Left lobe of liver (tissue), 2 donors: ENCODE results near the gene PARD3. TPM values are rescaled to one million over a fixed set of nuclear protein-coding genes. Genes with fewer than 3 reads are reported as not detected.

ENCODE experiments used
- ATAC-seq: fragments of 200-7000 bp; cut with Tn5 transposase; one replicate; pipeline ENCODE4 v1.9.1; 2020; ENCODE audit warnings: mild to moderate bottlenecking, moderate library complexity
- DNase-seq: peaks from one replicate; pipeline ENCODE4 v3.0.0-alpha.2; 2020; ENCODE audit warnings: low spot score
- total RNA-seq: library from RNA; stranded (reverse); gene quantifications from one replicate; pipeline ENCODE4 v1.2.1, GENCODE V29; 2021
- donor health status: DM: no; HTN: no; CAD: no; lungs with moderate emphysema.
- donor health status: DM: no; HTN: yes; CAD: no.

Gene PARD3
- total RNA-seq, 1 donor from 2014 or later = 19.1 TPM

- no peak for DNase-seq
- ATAC-seq = no peak
Observed at GRCh38 chr10:34339816-34340553, 475.1 kb downstream of the PARD3 start.

GRCh38 chr10:34337917-34338316, 477.2 kb downstream of the PARD3 start:
- no peak for DNase-seq
- no peak for ATAC-seq

GRCh38 chr10:34335960-34336690, 479.0 kb downstream of the PARD3 start:
- DNase-seq = no peak
- ATAC-seq = no peak

- DNase-seq (no peak), ATAC-seq (no peak)
Observed at GRCh38 chr10:34334908-34335307, 480.2 kb downstream of the PARD3 start.

- ATAC-seq = no peak
Observed at GRCh38 chr10:34333513-34333912, 481.6 kb downstream of the PARD3 start.

GRCh38 chr10:34327184-34327583, 487.9 kb downstream of the PARD3 start:
- DNase-seq (no peak), ATAC-seq (no peak)

More at GRCh38 chr10:34333513-34333912, 481.6 kb downstream of the PARD3 start:
- DNase-seq = no peak

- no peak for ATAC-seq
- DNase-seq = no peak
Observed at GRCh38 chr10:34323192-34323591, 491.9 kb downstream of the PARD3 start.

- ATAC-seq (no peak), DNase-seq (no peak)
Observed at GRCh38 chr10:34320265-34320664, 494.8 kb downstream of the PARD3 start.

- ATAC-seq = peak; percentile 38
- DNase-seq = no peak
Observed at GRCh38 chr10:34319197-34319846, 495.8 kb downstream of the PARD3 start.

GRCh38 chr10:34316154-34316553, 498.9 kb downstream of the PARD3 start:
- no peak for DNase-seq

GRCh38 chr10:34314457-34314856, 500.6 kb downstream of the PARD3 start:
- ATAC-seq (no peak), DNase-seq (no peak)

More at GRCh38 chr10:34316154-34316553, 498.9 kb downstream of the PARD3 start:
- ATAC-seq = no peak

- ATAC-seq (no peak), DNase-seq (no peak)
Observed at GRCh38 chr10:34313888-34314287, 501.2 kb downstream of the PARD3 start.

- no peak for DNase-seq
- no peak for ATAC-seq
Observed at GRCh38 chr10:34313353-34313752, 501.7 kb downstream of the PARD3 start.

GRCh38 chr10:34311679-34312078, 503.4 kb downstream of the PARD3 start:
- DNase-seq (no peak), ATAC-seq (no peak)

GRCh38 chr10:34310234-34310633, 504.9 kb downstream of the PARD3 start:
- ATAC-seq = no peak
- no peak for DNase-seq

- ATAC-seq (no peak), DNase-seq (no peak)
Observed at GRCh38 chr10:34305189-34305588, 509.9 kb downstream of the PARD3 start.

GRCh38 chr10:34303022-34303421, 512.1 kb downstream of the PARD3 start:
- DNase-seq (no peak), ATAC-seq (no peak)

GRCh38 chr10:34299105-34299611, 515.9 kb downstream of the PARD3 start:
- ATAC-seq (no peak), DNase-seq (no peak)

- no peak for ATAC-seq
- DNase-seq = no peak
Observed at GRCh38 chr10:34298346-34298818, 516.7 kb downstream of the PARD3 start.

GRCh38 chr10:34297541-34298345, 517.4 kb downstream of the PARD3 start:
- peak; percentile 82 for ATAC-seq
- no peak for DNase-seq

- ATAC-seq = peak; percentile 20
- no peak for DNase-seq
Observed at GRCh38 chr10:34295142-34295548, 520.0 kb downstream of the PARD3 start.
